ENCODE data around the gene GRP. TPM values are rescaled to one million over a fixed set of nuclear protein-coding genes. Genes with fewer than 3 reads are reported as not detected.

Gene GRP
- total and polyA plus RNA-seq, 10 of the 15 experiments (the other 5 are each of a cell fraction or from before 2014, with no cell fraction given) = not detected

GRCh38 chr18:59222341-59222740 is 2.4 kb downstream of the GRP start:
- intact Hi-C loops (cut with micrococcal nuclease; ENCODE audit: unreplicated experiment) (no loop called here), in situ Hi-C loops (cut with MboI) (loop anchor here (10.0 kb wide), 1 partner anchor 138 kb away; no protein-coding TSS in a partner anchor)
- no peak for ATAC-seq
- 36% methylated on average over 2 of the region's 2 CpGs for WGBS (ENCODE audit: insufficient coverage, insufficient replicate concordance, low lambda C conversion rate, missing lambda C conversion rate)
- Histone ChIP-seq H3K9ac (ENCODE audit: control insufficient read depth, insufficient read depth, low read length) (no peak overlapping the region), H3K79me2 (ENCODE audit: control insufficient read depth, insufficient read depth, low read length) (no peaks in the 10 kb centered on the region), H3K4me3 (no peak overlapping the region), H4K20me1 (ENCODE audit: control insufficient read depth, insufficient read depth) (no peaks in the 10 kb centered on the region), H3K27me3 (replicated peaks in 1 of 2; ENCODE audit: control insufficient read depth in 2 of 2, insufficient read depth in 2 of 2, low read length in 1 of 2) (peaks cover 2 to 17% of the 10 kb centered on the region in 2 experiments; a peak in 2 of 4 replicates), H3K4me2 (ENCODE audit: control insufficient read depth, insufficient read depth) (no peak overlapping the region), H3K4me1 (ENCODE audit: control insufficient read depth, insufficient read depth, low read length) (no peaks in the 10 kb centered on the region), H3K36me3 (ENCODE audit: control insufficient read depth in 2 of 2, insufficient read depth in 2 of 2, low read length in 1 of 2) (no peaks in the 10 kb centered on the region), H3K9me3 (replicated peaks; ENCODE audit: control insufficient read depth, insufficient read depth, low read length) (no peaks in the 10 kb centered on the region), H3K27ac (ENCODE audit: control insufficient read depth, insufficient read depth) (no peak overlapping the region), H2AFZ (ENCODE audit: control insufficient read depth, low read depth, low read length) (no peak overlapping the region)
- SMC1A ChIA-PET (ENCODE audit: uncharacterized antibody, unreplicated experiment) = interaction anchor here (0.7 to 2.1 kb wide), 4 partner anchors 9 to 1877 kb away, joined by 3 to 6 read pairs (median 4); no protein-coding TSS in a partner anchor
- no peak for DNase-seq (ENCODE audit: low read depth, low spot score)
- POLR2A ChIA-PET = interaction anchor here (1.2 kb wide), 1 partner anchor 138 kb away, joined by 7 read pairs; no protein-coding TSS in a partner anchor
- RAD21 ChIA-PET (ENCODE audit: unreplicated experiment) = interaction anchor here (2.3 kb wide), 1 partner anchor 138 kb away, joined by 13 read pairs; no protein-coding TSS in a partner anchor
- FAIRE-seq = no peak
- peak; percentile 61; the same call in 1 of the 2 replicates for TF ChIP-seq CBFB (IDR thresholded peaks at IDR 0.05; ENCODE audit: low read depth)
- peak; percentile 71 for TF ChIP-seq RUNX3 (IDR thresholded peaks at IDR 0.05; ENCODE audit: low read length)
- peak; percentile 21 for TF ChIP-seq SMC3 (IDR thresholded peaks at IDR 0.05; ENCODE audit: borderline replicate concordance, low read length)
- peak; percentile 60 for TF ChIP-seq RAD21 (IDR thresholded peaks at IDR 0.05; ENCODE audit: insufficient read depth, low read depth, low read length)
- TF ChIP-seq SMARCA5 (IDR thresholded peaks at IDR 0.05) = no peak
- TF ChIP-seq NRF1 (conservative IDR thresholded peaks at IDR 0.05; ENCODE audit: low read depth, low read length) = no peak
- CTCF ChIA-PET = interaction anchor here (0.6 to 3.4 kb wide), 4 partner anchors 81 to 336 kb away, joined by 3 to 47 read pairs (median 4); no protein-coding TSS in a partner anchor
- no TSS peak for BruUV-seq (replicated peaks)

DNA sequence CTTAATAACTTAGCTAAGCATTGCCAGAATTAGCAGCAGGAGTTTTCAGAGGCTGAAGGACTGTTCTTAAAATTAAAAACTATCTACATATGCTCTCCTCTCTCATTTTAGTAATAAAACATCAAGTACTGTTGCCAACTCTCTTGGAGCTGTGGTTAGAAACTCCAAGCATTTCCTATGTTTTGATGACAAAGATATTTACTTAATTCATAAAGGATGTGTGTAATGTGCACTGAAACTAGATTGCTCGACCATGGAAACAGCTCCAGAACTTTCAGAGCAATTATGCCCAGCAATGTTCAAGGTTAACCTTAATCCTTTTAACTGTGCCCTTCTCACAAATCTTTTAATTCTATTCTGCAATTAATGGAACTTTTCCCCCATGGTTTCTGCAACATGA is 8.4 kb downstream of the GRP start:
- FAIRE-seq = no peak
- BruUV-seq (replicated peaks) = no TSS peak
- SMC1A ChIA-PET (ENCODE audit: uncharacterized antibody, unreplicated experiment) = interaction anchor here (1.0 to 2.1 kb wide), 2 partner anchors 12 to 85 kb away, joined by 3 to 5 read pairs; no protein-coding TSS in a partner anchor

More for the DNA sequence above, 8.4 kb downstream of the GRP start:
- ChIA-PET RAD21 (ENCODE audit: unreplicated experiment) (no interaction called here), POLR2A (no interaction called here), CTCF (interaction anchor here (1.5 to 4.4 kb wide), 3 partner anchors 21 to 174 kb away, joined by 3 to 23 read pairs (median 5); no protein-coding TSS in a partner anchor)
- Histone ChIP-seq H3K36me3 (ENCODE audit: control insufficient read depth in 2 of 2, insufficient read depth in 2 of 2, low read length in 1 of 2) (no peaks in the 10 kb centered on the region), H3K4me1 (ENCODE audit: control insufficient read depth, insufficient read depth, low read length) (no peaks in the 10 kb centered on the region), H3K27me3 (replicated peaks in 1 of 2; ENCODE audit: control insufficient read depth in 2 of 2, insufficient read depth in 2 of 2, low read length in 1 of 2) (peaks cover 0 to 6% of the 10 kb centered on the region in 2 experiments; a peak in 1 of 4 replicates), H3K9ac (ENCODE audit: control insufficient read depth, insufficient read depth, low read length) (no peak overlapping the region), H4K20me1 (ENCODE audit: control insufficient read depth, insufficient read depth) (no peaks in the 10 kb centered on the region), H3K27ac (ENCODE audit: control insufficient read depth, insufficient read depth) (no peak overlapping the region), H3K4me2 (ENCODE audit: control insufficient read depth, insufficient read depth) (no peak overlapping the region), H3K9me3 (replicated peaks; ENCODE audit: control insufficient read depth, insufficient read depth, low read length) (no peaks in the 10 kb centered on the region), H3K79me2 (ENCODE audit: control insufficient read depth, insufficient read depth, low read length) (no peaks in the 10 kb centered on the region), H2AFZ (ENCODE audit: control insufficient read depth, low read depth, low read length) (no peak overlapping the region), H3K4me3 (no peak overlapping the region)
- in situ Hi-C loops (cut with MboI) = loop anchor here (10.0 kb wide), 1 partner anchor 144 kb away; no protein-coding TSS in a partner anchor
- DNase-seq (ENCODE audit: low read depth, low spot score) (no peak), ATAC-seq (no peak)
- TF ChIP-seq BHLHE40 (IDR thresholded peaks at IDR 0.05; ENCODE audit: borderline replicate concordance in 1 of 2, low read depth in 2 of 2, low read length in 1 of 2) (no peak), JUND (IDR thresholded peaks at IDR 0.05; ENCODE audit: low read depth, low read length) (no peak), SREBF2 (IDR thresholded peaks at IDR 0.05; ENCODE audit: low read length) (no peak), FOS (IDR thresholded peaks at IDR 0.05; ENCODE audit: borderline replicate concordance, extremely low read depth, insufficient read length) (no peak), ZNF274 (IDR thresholded peaks at IDR 0.05; ENCODE audit: insufficient read depth, insufficient read length) (no peak), NRF1 (conservative IDR thresholded peaks at IDR 0.05; ENCODE audit: low read depth, low read length) (no peak), ZBED1 (IDR thresholded peaks at IDR 0.05; ENCODE audit: borderline replicate concordance) (no peak)
- intact Hi-C loops (cut with micrococcal nuclease; ENCODE audit: unreplicated experiment) = no loop called here
- WGBS (ENCODE audit: insufficient coverage, insufficient replicate concordance, low lambda C conversion rate, missing lambda C conversion rate) = 0% methylated on average over 1 of the region's 1 CpG
